HTR-8/SVneo (cell line): Measurements from ENCODE around the gene RXFP1.

Experiments
- DNase-seq: peaks from one replicate; pipeline ENCODE4 v3.0.0; 2011; ENCODE audit warnings: low spot score, mixed read lengths; ENCODE audit not compliant: insufficient read length
- FAIRE-seq: peaks from 2 replicates; lab custom pipeline; 2011; peaks lifted over from hg19 to GRCh38; lab: Jason Lieb, UNC

RXFP1 gene

GRCh38 chr4:158540125-158540907 lies 18.6 kb downstream of the RXFP1 start:
- FAIRE-seq, result no peak
- DNase-seq, result no peak

GRCh38 chr4:158541506-158541905 lies 19.8 kb downstream of the RXFP1 start:
- FAIRE-seq, result no peak
- no peak for DNase-seq

GRCh38 chr4:158543191-158543590 lies 21.5 kb downstream of the RXFP1 start:
- no peak for DNase-seq
- no peak for FAIRE-seq

- no peak for FAIRE-seq
- DNase-seq, result no peak
These were observed 22.5 kb downstream of the RXFP1 start for GRCh38 chr4:158544141-158544540.

GRCh38 chr4:158553364-158553763 lies 31.7 kb downstream of the RXFP1 start:
- DNase-seq, result no peak
- no peak for FAIRE-seq

- DNase-seq, result no peak
- no peak for FAIRE-seq
These were observed 38.6 kb downstream of the RXFP1 start for GRCh38 chr4:158560284-158560683.

GRCh38 chr4:158566860-158567259 lies 45.2 kb downstream of the RXFP1 start:
- no peak for FAIRE-seq
- DNase-seq, result no peak

- no peak for FAIRE-seq
These were observed 50.1 kb downstream of the RXFP1 start for GRCh38 chr4:158571736-158572135.

GRCh38 chr4:158572608-158573007 lies 50.9 kb downstream of the RXFP1 start:
- DNase-seq (no peak), FAIRE-seq (no peak)

More at GRCh38 chr4:158571736-158572135, 50.1 kb downstream of the RXFP1 start:
- DNase-seq, result no peak

- FAIRE-seq (no peak), DNase-seq (peak; percentile 27)
These were observed 56.8 kb downstream of the RXFP1 start for GRCh38 chr4:158578476-158578875.

GRCh38 chr4:158580064-158580463 lies 58.4 kb downstream of the RXFP1 start:
- DNase-seq (no peak), FAIRE-seq (no peak)

- FAIRE-seq (no peak), DNase-seq (no peak)
These were observed 59.5 kb downstream of the RXFP1 start for GRCh38 chr4:158581161-158581560.

GRCh38 chr4:158586881-158587280 lies 65.2 kb downstream of the RXFP1 start:
- FAIRE-seq (peak; percentile 26), DNase-seq (no peak)

GRCh38 chr4:158588285-158588684 lies 66.6 kb downstream of the RXFP1 start:
- FAIRE-seq (no peak), DNase-seq (no peak)

- DNase-seq (no peak), FAIRE-seq (no peak)
These were observed 67.1 kb downstream of the RXFP1 start for GRCh38 chr4:158588777-158589176.

GRCh38 chr4:158590306-158590705 lies 68.6 kb downstream of the RXFP1 start:
- FAIRE-seq (no peak), DNase-seq (no peak)

- DNase-seq, result no peak
- FAIRE-seq, result no peak
These were observed 69.1 kb downstream of the RXFP1 start for GRCh38 chr4:158590824-158591223.

- DNase-seq (no peak), FAIRE-seq (no peak)
These were observed 76.4 kb downstream of the RXFP1 start for GRCh38 chr4:158597879-158598596.

GRCh38 chr4:158599150-158599549 lies 77.5 kb downstream of the RXFP1 start:
- FAIRE-seq (no peak), DNase-seq (no peak)

- FAIRE-seq (no peak), DNase-seq (no peak)
These were observed 78.2 kb downstream of the RXFP1 start for GRCh38 chr4:158599765-158600498.

- FAIRE-seq (no peak), DNase-seq (no peak)
These were observed 82.7 kb downstream of the RXFP1 start for GRCh38 chr4:158604369-158604768.
